SK-N-SH (cell line): Measurements from ENCODE around the gene PPP1R14C. TPM values are rescaled to one million over a fixed set of nuclear protein-coding genes. Genes with fewer than 3 reads are reported as not detected.

Experiments used
- CTCF ChIA-PET: fragments of 300-600, 350-600 bp; formaldehyde crosslinking; extraction: SDS; loops from one replicate; lab custom pipeline; 2021; lab: Yijun Ruan, JAX
- POLR2A ChIA-PET: fragments of 350-600 bp; sonication (Branson Sonifier 250); formaldehyde crosslinking; extraction: SDS; loops from one replicate; lab custom pipeline; 2020; ENCODE audit warnings: antibody characterized with exemption, inconsistent platforms; lab: Yijun Ruan, JAX
- DNase-seq: peaks from one replicate; pipeline ENCODE4 v3.0.0; 2012
- H2AFZ ChIP-seq: fragments of 200-600 bp; sonication (generic); 2 replicates; pipeline ENCODE4 v1.8.1; 2016; ENCODE audit warnings: antibody characterized with exemption, mild to moderate bottlenecking, low read depth
- H3F3A ChIP-seq: fragments of 200-600 bp; sonication (generic); replicated peaks from 2 replicates; pipeline ENCODE3; 2016; ENCODE audit warnings: antibody characterized with exemption, mild to moderate bottlenecking; ENCODE audit not compliant: insufficient read depth
- H3K27ac ChIP-seq, 2 experiments: fragments of 200-500 bp in 1 of 2; fragments of 200-600 bp in 1 of 2; sonication (Bioruptor generic) in 1 of 2; sonication (generic), shearing (Covaris generic) in 1 of 2; 2 replicates each; pipeline versions ENCODE4 v1.5.1 to v1.6.1; 2014 to 2016; ENCODE audit warnings: low read depth in 2 of 2, inconsistent platforms in 1 of 2, low read length in 1 of 2, mild to moderate bottlenecking in 1 of 2, mixed read lengths in 1 of 2
- H3K27me3 ChIP-seq: fragments of 200-600 bp; sonication (generic), shearing (Covaris generic); 2 replicates; pipeline ENCODE4 v1.6.1; 2016; ENCODE audit warnings: mixed run types; ENCODE audit not compliant: insufficient read depth
- H3K36me3 ChIP-seq, 2 experiments: fragments of 200-500 bp in 1 of 2; fragments of 200-600 bp in 1 of 2; sonication (Bioruptor generic) in 1 of 2; sonication (generic) in 1 of 2; replicated peaks in 1 of 2; 2 replicates each; pipeline versions ENCODE3 to v1.5.1; 2014 to 2016; ENCODE audit warnings: low read length in 1 of 2, mild to moderate bottlenecking in 1 of 2; ENCODE audit not compliant: insufficient read depth in 2 of 2, control insufficient read depth in 1 of 2
- H3K4me1 ChIP-seq, 2 experiments: fragments of 200-500 bp in 1 of 2; fragments of 200-600 bp in 1 of 2; sonication (Bioruptor generic) in 1 of 2; sonication (generic), shearing (Covaris generic) in 1 of 2; 2 replicates each; pipeline versions ENCODE4 v1.5.1 to v1.6.1; 2014 to 2016; ENCODE audit warnings: low read depth in 1 of 2, low read length in 1 of 2, mixed run types in 1 of 2; ENCODE audit not compliant: insufficient read depth in 2 of 2, control insufficient read depth in 1 of 2
- H3K4me2 ChIP-seq: fragments of 200-600 bp; sonication (generic), shearing (Covaris generic); 2 replicates; pipeline ENCODE4 v1.6.1; 2017; ENCODE audit warnings: mixed run types
- H3K4me3 ChIP-seq, 2 experiments: fragments of 200-500 bp in 1 of 2; fragments of 200-600 bp in 1 of 2; sonication (Bioruptor generic) in 1 of 2; sonication (generic), shearing (Covaris generic) in 1 of 2; 2 replicates each; pipeline versions ENCODE4 v1.5.1 to v1.8.1; 2014 to 2016; ENCODE audit warnings: low read depth in 2 of 2, inconsistent platforms in 1 of 2, low read length in 1 of 2, mild to moderate bottlenecking in 1 of 2, mixed read lengths in 1 of 2, moderate library complexity in 1 of 2
- H3K79me2 ChIP-seq: fragments of 200-600 bp; sonication (generic); 2 replicates; pipeline ENCODE4 v1.8.1; 2017; ENCODE audit warnings: mild to moderate bottlenecking; ENCODE audit not compliant: insufficient read depth
- H3K9ac ChIP-seq: fragments of 200-600 bp; sonication (generic); 2 replicates; pipeline ENCODE4 v1.6.1; 2017; ENCODE audit warnings: mixed run types
- H3K9me2 ChIP-seq: fragments of 200-600 bp; sonication (generic); 2 replicates; pipeline ENCODE4 v1.6.1; 2017; ENCODE audit warnings: mixed run types
- H3K9me3 ChIP-seq: fragments of 200-600 bp; sonication (generic); 2 replicates; pipeline ENCODE4 v1.6.1; 2017; ENCODE audit warnings: mixed run types, mild to moderate bottlenecking, moderate library complexity
- H4K20me1 ChIP-seq: fragments of 200-600 bp; sonication (generic); 2 replicates; pipeline ENCODE4 v1.6.1; 2017; ENCODE audit warnings: mild to moderate bottlenecking, mixed run types; ENCODE audit not compliant: insufficient read depth
- CHD2 ChIP-seq: fragments of 150-350 bp; IDR thresholded peaks from 2 replicates; pipeline ENCODE4 v1.6.1; 2018; ENCODE audit warnings: low read length; ENCODE audit not compliant: partially characterized antibody
- ELF1 ChIP-seq: IDR thresholded peaks from 2 replicates; pipeline ENCODE4 v1.4.0; 2012
- EZH2phosphoT487 ChIP-seq: fragments of 200-600 bp; sonication (generic); IDR thresholded peaks from 2 replicates; pipeline ENCODE4 v1.6.1; 2017; ENCODE audit warnings: low read depth, mixed run types, mild to moderate bottlenecking, antibody characterized with exemption, moderate library complexity, borderline replicate concordance
- FOSL2 ChIP-seq: IDR thresholded peaks from 2 replicates; pipeline ENCODE4 v1.4.0; 2012; ENCODE audit warnings: low read depth, mild to moderate bottlenecking, moderate library complexity, borderline replicate concordance
- FOXJ3 ChIP-seq: sonication (generic); formaldehyde crosslinking; IDR thresholded peaks from 2 replicates; pipeline ENCODE4 v1.5.1; 2020; ENCODE audit warnings: mild to moderate bottlenecking, missing genetic modification reagents
- FOXM1 ChIP-seq: IDR thresholded peaks from 2 replicates; pipeline ENCODE4 v1.4.0; 2012; ENCODE audit warnings: low read depth, mild to moderate bottlenecking
- GABPA ChIP-seq: IDR thresholded peaks from 2 replicates; pipeline ENCODE4 v1.4.0; 2012; ENCODE audit warnings: low read depth, mild to moderate bottlenecking
- GATA2 ChIP-seq: sonication (generic); formaldehyde crosslinking; IDR thresholded peaks from 2 replicates; pipeline ENCODE4 v1.5.0; 2020; ENCODE audit warnings: mild to moderate bottlenecking, missing genetic modification reagents
- JUND ChIP-seq: IDR thresholded peaks from 2 replicates; pipeline ENCODE4 v1.4.0; 2012
- NFIC ChIP-seq: IDR thresholded peaks from 2 replicates; pipeline ENCODE4 v1.4.0; 2012; ENCODE audit warnings: borderline replicate concordance
- RAD21 ChIP-seq: IDR thresholded peaks from 2 replicates; pipeline ENCODE4 v1.6.1; 2012; ENCODE audit warnings: mild to moderate bottlenecking, low read length
- RCOR1 ChIP-seq: fragments of 150-350 bp; IDR thresholded peaks from 2 replicates; pipeline ENCODE4 v1.6.1; 2017; ENCODE audit warnings: antibody characterized with exemption, low read length
- REST ChIP-seq: IDR thresholded peaks from 2 replicates; pipeline ENCODE4 v1.6.1; 2012; ENCODE audit warnings: mild to moderate bottlenecking, low read depth, low read length, moderate library complexity
- RFX5 ChIP-seq: IDR thresholded peaks from 2 replicates; pipeline ENCODE4 v1.6.1; 2012; ENCODE audit warnings: mild to moderate bottlenecking, improper control_type of control experiment, low read length
- TCF12 ChIP-seq: IDR thresholded peaks from 2 replicates; pipeline ENCODE4 v1.4.0; 2012
- USF1 ChIP-seq: IDR thresholded peaks from 2 replicates; pipeline ENCODE4 v1.4.0; 2012; ENCODE audit warnings: low read depth, borderline replicate concordance
- YY1 ChIP-seq: IDR thresholded peaks from 2 replicates; pipeline ENCODE4 v1.4.0; 2012; ENCODE audit warnings: low read depth, mild to moderate bottlenecking
- WGBS: methylation state at CpG from one replicate; pipeline ENCODE4 v1.1.6; 2017; ENCODE audit warnings: low lambda C conversion rate; 5-methylcytosine and 5-hydroxymethylcytosine counted together
- polyA plus RNA-seq, 3 experiments: library from polyadenylated mRNA; depleted of rRNA; stranded (reverse); fragments of >200 nt; gene quantifications; 2 replicates each; pipeline ENCODE4 v1.2.3, GENCODE V29; 2012
- TF ChIP-seq, protein P1 (sequence below): IDR thresholded peaks from 2 replicates; pipeline ENCODE4; 2012
- TF ChIP-seq, protein P2 (sequence below): IDR thresholded peaks from 2 replicates; pipeline ENCODE4 v1.4.0; 2012; ENCODE audit warnings: low read depth
- TF ChIP-seq, protein P3 (sequence below): fragments of 150-350 bp; IDR thresholded peaks from 2 replicates; pipeline ENCODE4 v1.6.1; 2016; ENCODE audit warnings: mild to moderate bottlenecking, low read depth, low read length

Gene PPP1R14C
- polyA plus RNA-seq, 1 of the 3 experiments (the other 2 are of a cell fraction): not detected

- H3K9me2 ChIP-seq: no peaks in the 10 kb centered on the region
- H4K20me1 ChIP-seq: no peaks in the 10 kb centered on the region
- H3K4me1 ChIP-seq: no peaks in the 10 kb centered on the region; a peak in 1 of 4 replicates
- H3K9ac ChIP-seq: no peak overlapping the region
- TF ChIP-seq EZH2phosphoT487: no peak
- TF ChIP-seq, protein P1, sequence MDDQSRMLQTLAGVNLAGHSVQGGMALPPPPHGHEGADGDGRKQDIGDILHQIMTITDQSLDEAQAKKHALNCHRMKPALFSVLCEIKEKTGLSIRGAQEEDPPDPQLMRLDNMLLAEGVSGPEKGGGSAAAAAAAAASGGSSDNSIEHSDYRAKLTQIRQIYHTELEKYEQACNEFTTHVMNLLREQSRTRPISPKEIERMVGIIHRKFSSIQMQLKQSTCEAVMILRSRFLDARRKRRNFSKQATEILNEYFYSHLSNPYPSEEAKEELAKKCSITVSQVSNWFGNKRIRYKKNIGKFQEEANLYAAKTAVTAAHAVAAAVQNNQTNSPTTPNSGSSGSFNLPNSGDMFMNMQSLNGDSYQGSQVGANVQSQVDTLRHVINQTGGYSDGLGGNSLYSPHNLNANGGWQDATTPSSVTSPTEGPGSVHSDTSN: no peak
- TF ChIP-seq FOSL2: no peak
- TF ChIP-seq CHD2: no peak
- TF ChIP-seq RFX5: no peak
- TF ChIP-seq FOXJ3 (CRISPR knock-in tag): no peak
- no peak for TF ChIP-seq TCF12
- no peak for TF ChIP-seq USF1
- TF ChIP-seq REST: no peak
- TF ChIP-seq RAD21: no peak
- no peak for TF ChIP-seq ELF1
- no peak for TF ChIP-seq YY1
- no peak for TF ChIP-seq GATA2 (CRISPR knock-in tag)
- no peak for TF ChIP-seq FOXM1
- TF ChIP-seq, protein P2, sequence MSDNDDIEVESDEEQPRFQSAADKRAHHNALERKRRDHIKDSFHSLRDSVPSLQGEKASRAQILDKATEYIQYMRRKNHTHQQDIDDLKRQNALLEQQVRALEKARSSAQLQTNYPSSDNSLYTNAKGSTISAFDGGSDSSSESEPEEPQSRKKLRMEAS: no peak
- no peak for TF ChIP-seq NFIC
- no peak for TF ChIP-seq GABPA
- no peak for TF ChIP-seq JUND
- TF ChIP-seq, protein P3, sequence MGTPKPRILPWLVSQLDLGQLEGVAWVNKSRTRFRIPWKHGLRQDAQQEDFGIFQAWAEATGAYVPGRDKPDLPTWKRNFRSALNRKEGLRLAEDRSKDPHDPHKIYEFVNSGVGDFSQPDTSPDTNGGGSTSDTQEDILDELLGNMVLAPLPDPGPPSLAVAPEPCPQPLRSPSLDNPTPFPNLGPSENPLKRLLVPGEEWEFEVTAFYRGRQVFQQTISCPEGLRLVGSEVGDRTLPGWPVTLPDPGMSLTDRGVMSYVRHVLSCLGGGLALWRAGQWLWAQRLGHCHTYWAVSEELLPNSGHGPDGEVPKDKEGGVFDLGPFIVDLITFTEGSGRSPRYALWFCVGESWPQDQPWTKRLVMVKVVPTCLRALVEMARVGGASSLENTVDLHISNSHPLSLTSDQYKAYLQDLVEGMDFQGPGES: no peak
- TF ChIP-seq RCOR1: no peak
- TF ChIP-seq, all 33 proteins: peak for 0
- DNase-seq: no peak
- no peak overlapping the region for H2AFZ ChIP-seq
- H3K9me3 ChIP-seq: no peaks in the 10 kb centered on the region
- H3K36me3 ChIP-seq: no peaks in the 10 kb centered on the region
- ChIA-PET CTCF (no interaction called here), POLR2A (no interaction called here)
- H3K27me3 ChIP-seq: peaks cover 4% of the 10 kb centered on the region; the same call in 1 of the 2 replicates
- no peak overlapping the region for H3K4me3 ChIP-seq
- H3K79me2 ChIP-seq: no peaks in the 10 kb centered on the region
- 11% methylated on average over 8 of the region's 8 CpGs for WGBS
- H3F3A ChIP-seq: no peaks in the 10 kb centered on the region
- no peak overlapping the region for H3K27ac ChIP-seq
- H3K4me2 ChIP-seq: no peak overlapping the region
Observed at GRCh38 chr6:150289454-150290071, 146.7 kb downstream of the PPP1R14C start.
